Gastrocnemius medialis (tissue), 4 donors: Measurements from ENCODE around the gene IL37. TPM values are rescaled to one million over a fixed set of nuclear protein-coding genes. Genes with fewer than 3 reads are reported as not detected.
A peak's percentile ranks its signal among the peaks of the same experiment; 100 is the strongest.

Source experiments
- ATAC-seq, 2 donors: fragments of 150-250 bp; one replicate each; pipeline ENCODE4 v1.9.1; 2016
- DNase-seq, 2 donors: peaks; one replicate each; pipeline ENCODE4 v3.0.0-alpha.2; 2019
- H3K27ac ChIP-seq, 4 donors: fragments of 200-600 bp; sonication (generic); 1 replicate in 1 of 4; 2 replicates in 3 of 4; pipeline ENCODE4 v1.5.1; 2016 to 2018; ENCODE audit warnings: mild to moderate bottlenecking in 2 of 4, moderate library complexity in 1 of 4
- H3K27me3 ChIP-seq, 3 donors: fragments of 200-600 bp; sonication (generic) in 2 of 3; 1 replicate in 1 of 3; 2 replicates in 2 of 3; pipeline versions ENCODE4 v1.5.1 to v1.6.0; 2016 to 2019; ENCODE audit warnings: mild to moderate bottlenecking in 1 of 3, moderate library complexity in 1 of 3
- H3K36me3 ChIP-seq, 2 donors: fragments of 200-600 bp; sonication (generic) in 1 of 2; one replicate each; pipeline ENCODE4 v1.5.1; 2017 to 2018
- H3K4me1 ChIP-seq, 2 donors: fragments of 200-600 bp; sonication (generic) in 1 of 2; one replicate each; pipeline ENCODE4 v1.5.1; 2016 to 2017; ENCODE audit warnings: mild to moderate bottlenecking in 2 of 2
- H3K4me3 ChIP-seq, 4 donors: fragments of 200-600 bp; sonication (generic) in 3 of 4; 1 replicate in 1 of 4; 2 replicates in 3 of 4; pipeline ENCODE4 v1.5.1; 2016 to 2019; ENCODE audit warnings: mild to moderate bottlenecking in 2 of 4
- H3K9me3 ChIP-seq, 3 donors: fragments of 200-600 bp; sonication (generic) in 2 of 3; 1 replicate in 1 of 3; 2 replicates in 2 of 3; pipeline ENCODE4 v1.5.1; 2016 to 2019
- CTCF ChIP-seq, 5 experiments: fragments of 450-650 bp in 3 of 5; fragments of 200-600 bp in 2 of 5; sonication (generic) in 2 of 5; IDR thresholded peaks in 4 of 5; conservative IDR thresholded peaks in 1 of 5; 1 replicate in 4 of 5; 2 replicates in 1 of 5; pipeline ENCODE4 v1.5.1; 2016 to 2019; ENCODE audit warnings: antibody characterized with exemption in 5 of 5, mild to moderate bottlenecking in 3 of 5, moderate library complexity in 3 of 5
- POLR2A ChIP-seq, 2 donors: fragments of 450-650 bp; IDR thresholded peaks; one replicate each; pipeline ENCODE4 v1.6.1; 2017; ENCODE audit warnings: antibody characterized with exemption in 2 of 2, mild to moderate bottlenecking in 2 of 2, moderate library complexity in 2 of 2
- in situ Hi-C, 4 donors: fragments of 200-750 bp; cut with MboI; loops; one replicate each; pipeline versions ENCODE4 v1.15.0 to v1.8.0; 2017; ENCODE audit warnings: low sequenced_read_pairs in 4 of 4
- intact Hi-C: fragments of 100-400 bp; cut with DNase I; formaldehyde crosslinking; loops from one replicate; pipeline ENCODE4 v1.15.1; 2023; ENCODE audit warnings: low total_unique reads
- total RNA-seq, 4 donors: library from RNA; depleted of rRNA; stranded (reverse); fragments of >200 nt; gene quantifications; one replicate each; pipeline versions ENCODE4 v1.1.0 to v1.2.3, GENCODE V29; 2016

Gene IL37
- total RNA-seq, 4 donors from 2014 or later = not detected

GRCh38 chr2:112869258-112869842 is 41.6 kb upstream of the IL37 start:
- no peak for TF ChIP-seq POLR2A (IDR thresholded peaks at IDR 0.05)
- no peak for TF ChIP-seq CTCF (IDR thresholded peaks at IDR 0.05 in 4 of 5, conservative IDR thresholded peaks at IDR 0.05 in 1 of 5)
- intact Hi-C loops = no loop called here
- Histone ChIP-seq H3K4me3 (no peak overlapping the region), H3K27me3 (peaks cover 0 to 3% (median 0%) of the 10 kb centered on the region in 3 donors), H3K36me3 (no peaks in the 10 kb centered on the region), H3K9me3 (no peaks in the 10 kb centered on the region), H3K27ac (no peak overlapping the region), H3K4me1 (peaks cover 0 to 9% of the 10 kb centered on the region in 2 donors)
- in situ Hi-C loops = no loop called here
- DNase-seq (peak in 1 of 2 donors; percentile 18), ATAC-seq (peak; percentile 36 to 54)

GRCh38 chr2:112870841-112871835 is 39.8 kb upstream of the IL37 start:
- intact Hi-C loops = no loop called here

GRCh38 chr2:112876257-112876970 is 34.6 kb upstream of the IL37 start:
- no peak for DNase-seq
- ATAC-seq = no peak
- no peaks in the 10 kb centered on the region for H3K4me1 ChIP-seq
- intact Hi-C loops (no loop called here), in situ Hi-C loops (loop anchor here in 1 of 4 donors (10.0 kb wide), 1 partner anchor 122 kb away; no protein-coding TSS in a partner anchor)
- H3K27ac ChIP-seq = no peak overlapping the region
- TF ChIP-seq CTCF (IDR thresholded peaks at IDR 0.05 in 4 of 5, conservative IDR thresholded peaks at IDR 0.05 in 1 of 5) (no peak), POLR2A (IDR thresholded peaks at IDR 0.05) (no peak)
- H3K9me3 ChIP-seq = no peaks in the 10 kb centered on the region
- no peaks in the 10 kb centered on the region for H3K36me3 ChIP-seq
- H3K27me3 ChIP-seq = peaks cover 0 to 6% (median 0%) of the 10 kb centered on the region in 3 donors
- H3K4me3 ChIP-seq = no peak overlapping the region

More at GRCh38 chr2:112870841-112871835, 39.8 kb upstream of the IL37 start:
- no peak overlapping the region for H3K27ac ChIP-seq
- H3K4me3 ChIP-seq = no peak overlapping the region
- no peak for ATAC-seq
- H3K27me3 ChIP-seq = peaks cover 0 to 6% (median 0%) of the 10 kb centered on the region in 3 donors
- no peaks in the 10 kb centered on the region for H3K9me3 ChIP-seq
- in situ Hi-C loops = loop anchor here in 1 of 4 donors (10.0 kb wide), 1 partner anchor 116 kb away; no protein-coding TSS in a partner anchor
- no peak for DNase-seq
- H3K36me3 ChIP-seq = no peaks in the 10 kb centered on the region
- peaks cover 0 to 9% of the 10 kb centered on the region in 2 donors for H3K4me1 ChIP-seq
- TF ChIP-seq CTCF (IDR thresholded peaks at IDR 0.05 in 4 of 5, conservative IDR thresholded peaks at IDR 0.05 in 1 of 5) (no peak), POLR2A (IDR thresholded peaks at IDR 0.05) (no peak)

- H3K4me1 ChIP-seq = no peaks in the 10 kb centered on the region
- H3K27me3 ChIP-seq = peaks cover 0 to 6% (median 0%) of the 10 kb centered on the region in 3 donors
- intact Hi-C loops = no loop called here
- DNase-seq = no peak
- no peak for ATAC-seq
- in situ Hi-C loops = loop anchor here in 1 of 4 donors (10.0 kb wide), 1 partner anchor 122 kb away; no protein-coding TSS in a partner anchor
- TF ChIP-seq POLR2A (IDR thresholded peaks at IDR 0.05) (no peak), CTCF (IDR thresholded peaks at IDR 0.05 in 4 of 5, conservative IDR thresholded peaks at IDR 0.05 in 1 of 5) (no peak)
- no peak overlapping the region for H3K27ac ChIP-seq
- H3K4me3 ChIP-seq = no peak overlapping the region
- no peaks in the 10 kb centered on the region for H3K36me3 ChIP-seq
- no peaks in the 10 kb centered on the region for H3K9me3 ChIP-seq
Observed at GRCh38 chr2:112876971-112877361, 34.0 kb upstream of the IL37 start.
